NCI-H2171 (cell line): ENCODE data around the gene RPS29.

Experiments
- DNase-seq: peaks from one replicate; lab custom pipeline; 2025; lab: John Stamatoyannopoulos, UW

The RPS29 gene

GRCh38 chr14:49550286-49551184 lies 35.6 kb downstream of the RPS29 start:
- no peak for DNase-seq

- DNase-seq = no peak
Observed at GRCh38 chr14:49549881-49550280, 36.3 kb downstream of the RPS29 start.

DNA sequence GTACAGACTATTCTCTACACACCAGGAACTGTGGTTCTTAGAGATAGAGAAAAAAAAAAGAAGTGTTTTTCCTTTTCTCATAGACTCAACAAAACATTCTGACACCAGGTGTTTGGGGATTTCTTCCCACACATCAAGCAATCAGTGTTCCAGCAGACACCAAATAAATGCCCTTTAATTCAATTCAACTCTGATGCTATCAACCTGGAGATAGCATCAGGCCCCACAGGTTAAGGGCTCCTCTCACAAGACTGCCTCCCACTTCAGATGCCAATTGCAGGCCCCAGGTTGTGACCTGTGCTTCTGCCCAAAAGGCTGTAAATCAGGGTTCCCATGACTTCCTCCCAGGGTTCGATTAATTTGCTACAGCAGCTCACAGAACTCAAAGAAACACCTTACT lies 36.7 kb downstream of the RPS29 start:
- DNase-seq = no peak

- no peak for DNase-seq
Observed at GRCh38 chr14:49546766-49547165, 39.4 kb downstream of the RPS29 start.

GRCh38 chr14:49545716-49546115 lies 40.5 kb downstream of the RPS29 start:
- DNase-seq = no peak

DNA sequence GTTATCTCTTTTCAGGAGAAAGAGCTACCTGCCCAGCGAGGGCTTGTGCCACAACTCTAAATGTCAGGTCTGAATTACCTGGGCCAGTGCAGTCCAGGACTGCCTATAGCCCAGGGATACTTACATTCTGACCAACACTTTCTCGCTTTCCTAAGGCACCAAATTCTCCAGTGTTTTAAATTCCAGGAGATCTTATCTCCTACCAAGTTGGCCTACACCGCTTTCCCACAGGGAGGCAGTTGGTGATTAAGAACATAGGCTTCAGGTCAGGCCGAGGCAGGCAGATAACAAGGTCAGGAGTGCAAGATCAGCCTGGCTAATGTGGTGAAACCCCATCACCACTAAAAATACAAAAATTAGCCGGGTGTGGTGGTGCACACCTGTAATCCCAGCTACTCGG lies 41.1 kb downstream of the RPS29 start:
- no peak for DNase-seq

- DNase-seq = no peak
Observed at GRCh38 chr14:49541049-49541448, 45.1 kb downstream of the RPS29 start.

DNA sequence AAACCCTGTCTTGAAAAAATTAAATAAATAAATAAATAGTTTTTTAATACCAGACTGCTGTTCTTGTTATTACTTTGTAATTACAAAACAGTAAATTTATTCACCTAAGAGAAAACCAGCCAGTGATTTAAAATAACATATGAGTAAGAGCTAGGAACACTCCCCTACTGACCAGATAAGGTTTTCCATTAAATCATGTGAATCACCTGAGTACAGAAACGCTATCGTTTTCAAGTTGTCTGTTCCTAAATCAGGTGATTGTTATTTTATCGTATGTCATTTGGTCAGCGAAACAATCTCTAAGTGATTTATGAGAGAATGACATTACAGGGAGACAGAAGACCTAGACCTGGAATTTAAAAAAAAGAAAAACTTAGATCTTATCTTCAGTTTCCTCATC lies 47.3 kb downstream of the RPS29 start:
- no peak for DNase-seq
